ENCODE results near the gene SLC25A22.

The SLC25A22 gene

GRCh38 chr11:821512-822371 is 23.7 kb upstream of the SLC25A22 start:
- no peak for DNase-seq

GRCh38 chr11:820655-821511 is 22.8 kb upstream of the SLC25A22 start:
- no peak for DNase-seq

GRCh38 chr11:819943-820649 is 22.0 kb upstream of the SLC25A22 start:
- DNase-seq, result peak; percentile 93 to 94

- peak; percentile 92 to 94 for DNase-seq
Observed at GRCh38 chr11:819129-819931, 21.2 kb upstream of the SLC25A22 start.

- no peak for DNase-seq
Observed at GRCh38 chr11:818396-819128, 20.5 kb upstream of the SLC25A22 start, which contains the start of gene PNPLA2. Gene PNPLA2, plus strand, starts transcription at chr11:818914. Its CDS starts 805 bp downstream, at chr11:819719.

GRCh38 chr11:816433-816779 is 18.3 kb upstream of the SLC25A22 start:
- no peak for DNase-seq

GRCh38 chr11:815675-816432 is 17.8 kb upstream of the SLC25A22 start:
- no peak for DNase-seq

GRCh38 chr11:813456-814096 is 15.5 kb upstream of the SLC25A22 start:
- no peak for DNase-seq

- no peak for DNase-seq
Observed at GRCh38 chr11:813072-813455, 15.0 kb upstream of the SLC25A22 start.

GRCh38 chr11:812390-812789 is 14.3 kb upstream of the SLC25A22 start:
- DNase-seq, result no peak

- no peak for DNase-seq
Observed at GRCh38 chr11:811446-812245, 13.6 kb upstream of the SLC25A22 start.

- DNase-seq, result no peak
Observed at GRCh38 chr11:810040-810567, 12.0 kb upstream of the SLC25A22 start.

GRCh38 chr11:809287-810039 is 11.4 kb upstream of the SLC25A22 start, which contains the start of gene RPLP2:
Gene RPLP2, plus strand, starts transcription at chr11:809967. Its CDS starts 268 bp downstream, at chr11:810235.
- DNase-seq, result peak; percentile 98

- DNase-seq, result peak in 1 of 2 experiments; percentile 60
Observed at GRCh38 chr11:808427-809286, 10.6 kb upstream of the SLC25A22 start.

- no peak for DNase-seq
Observed at GRCh38 chr11:804599-804964, 6.5 kb upstream of the SLC25A22 start.

GRCh38 chr11:803770-804598 is 5.9 kb upstream of the SLC25A22 start:
- no peak for DNase-seq

- no peak for DNase-seq
Observed at GRCh38 chr11:803467-803742, 5.3 kb upstream of the SLC25A22 start.

All from activated CD4-positive, alpha-beta T cell treated with anti-CD3 and anti-CD28 coated beads, Interleukin-2, amount 50 U/mL, for 48 hours (primary cell).